ENCODE results near the gene ADAT1.

- TF ChIP-seq CTCF (IDR thresholded peaks at IDR 0.05; ENCODE audit: low read length), result no peak
- TF ChIP-seq EZH2 (optimal IDR thresholded peaks at IDR 0.05; ENCODE audit: low read depth, low read length), result no peak
Measured at GRCh38 chr16:75603241-75603640, 19.8 kb downstream of the ADAT1 start.

Measured in MM.1S (cell line).